ENCODE measurements around the gene TLR6.
"Not testable (repeated sequence)": the region's sequence is repeated elsewhere in the genome, so short reads cannot be mapped to it uniquely, and the experiment has no call there.

Gene TLR6

GRCh38 chr4:38818441-38818976 is 38.1 kb downstream of the TLR6 start:
- DNase-seq: no peak

- peak; percentile 3 for DNase-seq
These were observed 40.5 kb downstream of the TLR6 start for GRCh38 chr4:38815885-38816782.

- DNase-seq: no peak
These were observed 42.2 kb downstream of the TLR6 start for GRCh38 chr4:38814386-38814785.

GRCh38 chr4:38811297-38811696 is 45.3 kb downstream of the TLR6 start:
- DNase-seq: no peak

- DNase-seq: not testable (repeated sequence)
These were observed 49.2 kb downstream of the TLR6 start for GRCh38 chr4:38807462-38807861.

- not testable (repeated sequence) for DNase-seq
These were observed 50.4 kb downstream of the TLR6 start for GRCh38 chr4:38806251-38806650.

- peak; percentile 55 for DNase-seq
These were observed 51.0 kb downstream of the TLR6 start for GRCh38 chr4:38805530-38806145.

GRCh38 chr4:38804654-38805295 is 51.8 kb downstream of the TLR6 start, which contains the start of gene TLR1:
Gene TLR1, minus strand, starts transcription at chr4:38804791. Its CDS starts 5,960 bp downstream, at chr4:38798831.
- peak; percentile 35 for DNase-seq

- DNase-seq: no peak
These were observed 52.6 kb downstream of the TLR6 start for GRCh38 chr4:38803833-38804653.

GRCh38 chr4:38802561-38803355 is 53.9 kb downstream of the TLR6 start:
- no peak for DNase-seq

GRCh38 chr4:38800961-38801450 is 55.6 kb downstream of the TLR6 start:
- DNase-seq: no peak

- no peak for DNase-seq
These were observed 56.3 kb downstream of the TLR6 start for GRCh38 chr4:38800366-38800765.

GRCh38 chr4:38795087-38795486 is 61.5 kb downstream of the TLR6 start:
- no peak for DNase-seq

- DNase-seq: no peak
These were observed 62.6 kb downstream of the TLR6 start for GRCh38 chr4:38794051-38794450.

- DNase-seq: peak; percentile 34
These were observed 65.6 kb downstream of the TLR6 start for GRCh38 chr4:38791010-38791409.

- no peak for DNase-seq
These were observed 68.3 kb downstream of the TLR6 start for GRCh38 chr4:38788317-38788716.

GRCh38 chr4:38787693-38788092 is 68.9 kb downstream of the TLR6 start:
- DNase-seq: no peak

GRCh38 chr4:38785901-38786402 is 70.7 kb downstream of the TLR6 start:
- peak; percentile 54 for DNase-seq

GRCh38 chr4:38785041-38785790 is 71.4 kb downstream of the TLR6 start:
- no peak for DNase-seq

- DNase-seq: no peak
These were observed 72.5 kb downstream of the TLR6 start for GRCh38 chr4:38784141-38784540.

GRCh38 chr4:38783109-38783460 is 73.5 kb downstream of the TLR6 start:
- DNase-seq: no peak
